IgD-negative memory B cell (primary cell): ENCODE results near the gene CELSR1. TPM values are rescaled to one million over a fixed set of nuclear protein-coding genes. Genes with fewer than 3 reads are reported as not detected.

Source experiments
- H3K27ac Mint-ChIP-seq, 3 donors: one replicate each; pipeline ENCODE4 v1.8.0; 2020 to 2022; ENCODE audit warnings: mild to moderate bottlenecking in 3 of 3, mixed read lengths in 3 of 3, moderate library complexity in 1 of 3
- H3K27me3 Mint-ChIP-seq: one replicate; pipeline ENCODE4 v1.8.0; 2021; ENCODE audit warnings: mixed read lengths
- H3K36me3 Mint-ChIP-seq: one replicate; pipeline ENCODE4 v1.8.0; 2020; ENCODE audit warnings: mild to moderate bottlenecking, mixed read lengths
- H3K4me1 Mint-ChIP-seq, 3 donors: one replicate each; pipeline ENCODE4 v1.8.0; 2020 to 2022; ENCODE audit warnings: mixed read lengths in 3 of 3, mild to moderate bottlenecking in 1 of 3
- H3K4me3 Mint-ChIP-seq, 4 donors: one replicate each; pipeline ENCODE4 v1.8.0; 2020 to 2022; ENCODE audit warnings: mild to moderate bottlenecking in 4 of 4, mixed read lengths in 4 of 4, moderate library complexity in 3 of 4
- H3K9me3 Mint-ChIP-seq, 3 donors: one replicate each; pipeline ENCODE4 v1.8.0; 2020 to 2021; ENCODE audit warnings: mixed read lengths in 3 of 3, mild to moderate bottlenecking in 1 of 3
- polyA plus RNA-seq: library from polyadenylated mRNA; unstranded; fragments of 300-500 nt; fragmentation: Illumina TruSeq; gene quantifications from one replicate; pipeline ENCODE4 v1.2.3, GENCODE V29; 2021

The CELSR1 gene, protein sequence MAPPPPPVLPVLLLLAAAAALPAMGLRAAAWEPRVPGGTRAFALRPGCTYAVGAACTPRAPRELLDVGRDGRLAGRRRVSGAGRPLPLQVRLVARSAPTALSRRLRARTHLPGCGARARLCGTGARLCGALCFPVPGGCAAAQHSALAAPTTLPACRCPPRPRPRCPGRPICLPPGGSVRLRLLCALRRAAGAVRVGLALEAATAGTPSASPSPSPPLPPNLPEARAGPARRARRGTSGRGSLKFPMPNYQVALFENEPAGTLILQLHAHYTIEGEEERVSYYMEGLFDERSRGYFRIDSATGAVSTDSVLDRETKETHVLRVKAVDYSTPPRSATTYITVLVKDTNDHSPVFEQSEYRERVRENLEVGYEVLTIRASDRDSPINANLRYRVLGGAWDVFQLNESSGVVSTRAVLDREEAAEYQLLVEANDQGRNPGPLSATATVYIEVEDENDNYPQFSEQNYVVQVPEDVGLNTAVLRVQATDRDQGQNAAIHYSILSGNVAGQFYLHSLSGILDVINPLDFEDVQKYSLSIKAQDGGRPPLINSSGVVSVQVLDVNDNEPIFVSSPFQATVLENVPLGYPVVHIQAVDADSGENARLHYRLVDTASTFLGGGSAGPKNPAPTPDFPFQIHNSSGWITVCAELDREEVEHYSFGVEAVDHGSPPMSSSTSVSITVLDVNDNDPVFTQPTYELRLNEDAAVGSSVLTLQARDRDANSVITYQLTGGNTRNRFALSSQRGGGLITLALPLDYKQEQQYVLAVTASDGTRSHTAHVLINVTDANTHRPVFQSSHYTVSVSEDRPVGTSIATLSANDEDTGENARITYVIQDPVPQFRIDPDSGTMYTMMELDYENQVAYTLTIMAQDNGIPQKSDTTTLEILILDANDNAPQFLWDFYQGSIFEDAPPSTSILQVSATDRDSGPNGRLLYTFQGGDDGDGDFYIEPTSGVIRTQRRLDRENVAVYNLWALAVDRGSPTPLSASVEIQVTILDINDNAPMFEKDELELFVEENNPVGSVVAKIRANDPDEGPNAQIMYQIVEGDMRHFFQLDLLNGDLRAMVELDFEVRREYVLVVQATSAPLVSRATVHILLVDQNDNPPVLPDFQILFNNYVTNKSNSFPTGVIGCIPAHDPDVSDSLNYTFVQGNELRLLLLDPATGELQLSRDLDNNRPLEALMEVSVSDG (N-terminal part only)
- 5.2 TPM for polyA plus RNA-seq

DNA sequence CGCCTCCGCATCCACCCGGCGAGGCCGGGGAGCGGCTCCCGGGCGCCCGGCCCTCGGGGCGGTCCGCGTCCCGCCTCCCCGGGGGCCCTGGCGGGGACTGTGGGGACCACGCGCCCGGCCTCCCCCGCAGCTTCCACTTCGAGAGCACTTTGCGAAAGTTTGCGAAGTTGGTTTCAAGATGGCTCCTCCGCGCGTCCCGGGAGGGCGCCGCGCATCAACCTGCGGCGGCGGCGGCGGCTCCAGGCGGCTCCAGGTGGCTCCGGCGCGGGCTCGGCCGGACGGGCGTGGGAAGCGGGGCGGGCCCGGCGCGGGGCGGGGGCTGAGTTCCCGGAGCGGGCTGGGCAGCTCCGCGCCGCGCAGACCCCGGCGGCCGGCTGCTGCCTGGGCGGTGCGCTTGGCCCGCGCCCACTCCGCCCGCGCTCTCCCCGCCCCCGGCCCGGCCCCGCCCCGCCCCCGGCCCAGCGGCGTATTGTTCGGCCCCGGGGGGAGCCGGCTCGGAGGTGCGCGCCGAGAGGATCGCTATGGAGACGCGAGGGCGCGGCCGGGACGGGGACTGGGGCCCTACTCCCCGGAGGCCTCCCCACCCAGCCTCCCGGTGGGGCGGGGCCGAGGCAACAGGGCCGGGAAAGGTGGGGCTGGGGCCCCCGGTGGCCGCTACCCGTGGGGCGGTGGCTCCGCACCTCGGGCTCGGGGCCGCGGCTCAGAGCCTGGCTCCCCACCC, at the start of gene CELSR1:
CELSR1 (minus strand) TSS at position 396 of the 721 bp plus-strand sequence. CDS start 450 bp downstream, outside the sequence.
- Mint-ChIP-seq H3K9me3 (no peaks in the 10 kb centered on the region), H3K4me3 (peak within 1 kb of the TSS; percentile 58 to 92 (median 78)), H3K27ac (peak within 1 kb of the TSS in 1 of 3 donors; percentile 81), H3K4me1 (peaks cover 1 to 5% (median 5%) of the 10 kb centered on the region in 3 donors), H3K27me3 (peaks cover 36% of the 10 kb centered on the region), H3K36me3 (no peaks in the 10 kb centered on the region)

- Mint-ChIP-seq H3K4me1 (peaks cover 19 to 52% (median 48%) of the 10 kb centered on the region in 3 donors), H3K27ac (peak overlapping the region; percentile 96 to 100 (median 98)), H3K36me3 (peaks cover 1% of the 10 kb centered on the region), H3K4me3 (peak overlapping the region; percentile 78 to 98 (median 92)), H3K9me3 (no peaks in the 10 kb centered on the region), H3K27me3 (no peaks in the 10 kb centered on the region)
Measured at GRCh38 chr22:46587061-46587460, 49.6 kb upstream of the CELSR1 start.

DNA sequence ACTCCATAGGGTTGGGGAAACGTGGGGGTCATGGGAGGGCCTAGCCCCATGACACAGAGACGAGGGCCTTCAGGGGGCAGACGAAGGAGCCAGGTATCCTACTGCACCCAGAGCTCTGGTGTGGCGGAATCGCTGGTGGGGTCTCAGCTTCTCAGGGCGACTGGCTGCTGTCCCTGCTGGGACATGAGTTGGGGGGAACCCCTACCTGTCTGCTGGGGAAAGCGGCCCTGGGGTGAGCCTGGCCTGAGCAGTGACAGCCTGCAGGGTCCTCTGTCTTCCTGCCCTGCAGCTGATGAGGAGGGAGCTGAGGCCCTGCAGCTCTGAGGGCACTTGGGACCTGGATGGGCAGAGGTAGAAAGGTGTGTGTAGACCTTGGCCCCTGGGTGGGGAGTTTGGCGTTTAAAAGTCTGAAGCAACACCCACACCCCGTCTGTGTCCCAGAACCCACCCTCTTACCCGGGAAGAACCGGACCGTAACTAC, 49.2 kb upstream of the CELSR1 start:
- peaks cover 22 to 51% (median 48%) of the 10 kb centered on the region in 3 donors for H3K4me1 Mint-ChIP-seq
- peaks cover 1% of the 10 kb centered on the region for H3K36me3 Mint-ChIP-seq
- peak overlapping the region; percentile 96 to 100 (median 98) for H3K27ac Mint-ChIP-seq
- H3K9me3 Mint-ChIP-seq = no peaks in the 10 kb centered on the region
- H3K4me3 Mint-ChIP-seq = peak overlapping the region; percentile 78 to 98 (median 92)
- no peaks in the 10 kb centered on the region for H3K27me3 Mint-ChIP-seq

GRCh38 chr22:46586123-46586519, 48.7 kb upstream of the CELSR1 start:
- Mint-ChIP-seq H3K36me3 (peaks cover 1% of the 10 kb centered on the region), H3K9me3 (no peaks in the 10 kb centered on the region), H3K27ac (peak overlapping the region in 2 of 3 donors; percentile 98 to 100), H3K27me3 (no peaks in the 10 kb centered on the region), H3K4me3 (peak overlapping the region in 2 of 4 donors; percentile 44 to 98), H3K4me1 (peaks cover 26 to 53% (median 50%) of the 10 kb centered on the region in 3 donors)

- H3K4me1 Mint-ChIP-seq = peaks cover 32 to 55% (median 53%) of the 10 kb centered on the region in 3 donors
- H3K9me3 Mint-ChIP-seq = no peaks in the 10 kb centered on the region
- H3K36me3 Mint-ChIP-seq = peaks cover 1% of the 10 kb centered on the region
- H3K4me3 Mint-ChIP-seq = peak overlapping the region in 1 of 4 donors; percentile 44
- H3K27me3 Mint-ChIP-seq = no peaks in the 10 kb centered on the region
- peak overlapping the region in 2 of 3 donors; percentile 48 to 70 for H3K27ac Mint-ChIP-seq
Measured at GRCh38 chr22:46585340-46586122, 48.1 kb upstream of the CELSR1 start.

GRCh38 chr22:46584081-46584921, 46.9 kb upstream of the CELSR1 start:
- Mint-ChIP-seq H3K9me3 (no peaks in the 10 kb centered on the region), H3K36me3 (peaks cover 1% of the 10 kb centered on the region), H3K4me1 (peaks cover 41 to 59% (median 55%) of the 10 kb centered on the region in 3 donors), H3K4me3 (peak overlapping the region in 3 of 4 donors; percentile 5 to 30 (median 28)), H3K27me3 (no peaks in the 10 kb centered on the region), H3K27ac (peak overlapping the region; percentile 68 to 91 (median 80))

- Mint-ChIP-seq H3K9me3 (no peaks in the 10 kb centered on the region), H3K4me1 (peaks cover 48 to 63% (median 54%) of the 10 kb centered on the region in 3 donors), H3K4me3 (peak overlapping the region in 1 of 4 donors; percentile 92), H3K27me3 (no peaks in the 10 kb centered on the region), H3K36me3 (peaks cover 1% of the 10 kb centered on the region), H3K27ac (peak overlapping the region in 1 of 3 donors; percentile 91)
Measured at GRCh38 chr22:46583571-46583970, 46.2 kb upstream of the CELSR1 start.

GRCh38 chr22:46582281-46582933, 45.0 kb upstream of the CELSR1 start:
- H3K9me3 Mint-ChIP-seq = no peaks in the 10 kb centered on the region
- H3K4me1 Mint-ChIP-seq = peaks cover 45 to 65% (median 47%) of the 10 kb centered on the region in 3 donors
- peak overlapping the region; percentile 59 to 92 (median 88) for H3K4me3 Mint-ChIP-seq
- no peaks in the 10 kb centered on the region for H3K36me3 Mint-ChIP-seq
- H3K27me3 Mint-ChIP-seq = no peaks in the 10 kb centered on the region
- H3K27ac Mint-ChIP-seq = peak overlapping the region in 2 of 3 donors; percentile 70 to 91

GRCh38 chr22:46581538-46582244, 44.3 kb upstream of the CELSR1 start:
- peaks cover 39 to 57% (median 40%) of the 10 kb centered on the region in 3 donors for H3K4me1 Mint-ChIP-seq
- peak overlapping the region; percentile 70 to 91 (median 89) for H3K27ac Mint-ChIP-seq
- H3K27me3 Mint-ChIP-seq = no peaks in the 10 kb centered on the region
- H3K9me3 Mint-ChIP-seq = no peaks in the 10 kb centered on the region
- H3K36me3 Mint-ChIP-seq = no peaks in the 10 kb centered on the region
- H3K4me3 Mint-ChIP-seq = peak overlapping the region; percentile 46 to 92 (median 80)

DNA sequence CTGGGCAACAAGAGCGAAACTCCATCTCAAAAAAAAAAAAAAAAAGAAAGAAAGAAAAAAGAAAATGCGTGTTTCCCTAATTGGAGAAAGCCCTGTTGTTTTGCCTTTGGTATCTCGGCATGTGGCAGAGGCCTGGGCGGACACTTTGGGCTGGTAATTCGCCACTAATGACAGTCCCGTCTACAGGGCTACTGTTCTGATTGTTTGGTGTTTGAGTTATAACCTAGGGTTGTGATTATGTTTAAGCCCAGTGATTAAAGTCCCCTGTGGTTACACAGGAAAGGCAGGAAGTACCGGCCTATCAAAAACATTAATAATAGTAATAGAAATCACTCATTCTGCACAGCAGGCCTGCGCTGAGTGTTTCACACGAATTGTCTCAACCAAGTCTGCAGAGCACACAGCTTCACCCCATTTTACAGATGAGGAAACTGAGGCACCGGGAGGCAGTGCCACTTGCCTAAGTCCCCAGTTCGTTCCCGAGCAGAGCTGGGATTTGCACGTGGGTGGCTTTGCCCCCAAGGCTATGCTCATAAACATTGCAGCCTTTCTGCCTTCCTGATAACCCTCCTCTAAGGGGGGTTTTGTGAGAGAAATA, 43.6 kb upstream of the CELSR1 start:
- H3K9me3 Mint-ChIP-seq = no peaks in the 10 kb centered on the region
- H3K36me3 Mint-ChIP-seq = no peaks in the 10 kb centered on the region
- no peaks in the 10 kb centered on the region for H3K27me3 Mint-ChIP-seq
- H3K27ac Mint-ChIP-seq = peak overlapping the region in 2 of 3 donors; percentile 89 to 91
- peaks cover 39 to 60% (median 43%) of the 10 kb centered on the region in 3 donors for H3K4me1 Mint-ChIP-seq
- peak overlapping the region; percentile 46 to 92 (median 80) for H3K4me3 Mint-ChIP-seq

GRCh38 chr22:46579751-46580449, 42.5 kb upstream of the CELSR1 start:
- H3K4me3 Mint-ChIP-seq = peak overlapping the region; percentile 54 to 94 (median 84)
- no peaks in the 10 kb centered on the region for H3K36me3 Mint-ChIP-seq
- H3K4me1 Mint-ChIP-seq = peaks cover 39 to 65% (median 43%) of the 10 kb centered on the region in 3 donors
- H3K27ac Mint-ChIP-seq = peak overlapping the region in 1 of 3 donors; percentile 91
- no peaks in the 10 kb centered on the region for H3K27me3 Mint-ChIP-seq
- no peaks in the 10 kb centered on the region for H3K9me3 Mint-ChIP-seq
